SK-N-SH treated with all-trans-retinoic acid at 6 μM for 48 hours (cell line): ENCODE results near the gene NRXN2.

ENCODE experiments used
- BACH2 ChIP-seq: fragments of 250-450 bp; sonication (Bioruptor Pico); IDR thresholded peaks from 2 replicates; pipeline ENCODE4 v1.9.0; 2021; ENCODE audit warnings: mild to moderate bottlenecking, borderline replicate concordance
- CREB5 ChIP-seq: fragments of 250-450 bp; sonication (Bioruptor Pico); IDR thresholded peaks from 2 replicates; pipeline ENCODE4 v1.5.1; 2020; ENCODE audit warnings: low read depth, mild to moderate bottlenecking, moderate library complexity
- RARB ChIP-seq: fragments of 250-450 bp; sonication (Bioruptor Pico); IDR thresholded peaks from 2 replicates; pipeline ENCODE4 v1.8.0; 2021; ENCODE audit warnings: mild to moderate bottlenecking, moderate library complexity

DNA sequence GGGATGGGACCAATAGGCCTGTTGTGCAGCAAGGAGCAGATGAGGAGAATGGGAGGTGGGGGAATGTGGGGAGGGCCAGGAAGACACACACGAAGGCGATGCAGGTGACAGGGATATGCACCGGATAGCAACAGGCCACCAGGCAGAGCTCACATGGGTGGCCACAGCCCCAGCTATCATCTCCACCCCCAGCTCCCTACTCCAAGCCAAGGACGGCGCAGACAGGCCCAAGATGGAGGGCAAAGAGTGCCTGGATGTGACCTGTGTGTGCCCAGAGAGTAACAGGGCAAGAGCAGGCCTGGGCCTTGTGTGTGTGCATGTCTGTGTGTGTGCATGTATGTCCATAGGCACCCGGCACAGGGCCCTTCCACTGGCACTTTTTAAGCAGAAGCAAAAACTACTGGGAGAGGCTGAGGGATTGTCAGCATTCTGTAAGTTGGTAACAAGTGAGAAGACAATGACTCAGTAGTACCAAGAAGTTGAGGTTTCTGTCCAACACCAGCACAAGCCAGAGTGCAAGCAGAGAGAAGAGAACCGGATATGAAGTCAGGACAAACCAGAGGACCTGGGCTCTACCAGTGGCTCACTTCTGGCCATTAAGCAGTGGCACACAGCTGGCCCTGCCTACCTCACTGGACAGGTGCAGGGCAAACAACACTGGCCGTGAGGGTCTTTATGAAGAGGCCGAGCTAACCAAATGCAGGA lies 36.4 kb downstream of the NRXN2 start:
- no peak for TF ChIP-seq CREB5 (CRISPR knock-in tag)
- TF ChIP-seq RARB (CRISPR knock-in tag) = no peak
- no peak for TF ChIP-seq BACH2 (CRISPR knock-in tag)
